Activated naive CD4-positive, alpha-beta T cell treated with anti-CD3 and anti-CD28 coated beads, Interleukin-2, amount 10 ng/mL, durations not matched to agents 5 hours and 36 hours (primary cell): ENCODE data around the gene EIF4B. TPM values are rescaled to one million over a fixed set of nuclear protein-coding genes. Genes with fewer than 3 reads are reported as not detected.

ENCODE experiments used
- microRNA-seq: library from miRNA; unstranded; fragments of <30 nt; microRNA quantifications from one replicate; pipeline ENCODE4 v1.2.0, GENCODE V29; 2022; ENCODE audit warnings: borderline microRNAs expressed, borderline replicate concordance
- total RNA-seq, 2 experiments: library from RNA; stranded (reverse); gene quantifications; one replicate each; pipeline ENCODE4 v1.2.3, GENCODE V29; 2021

EIF4B gene
- total RNA-seq, result 100 to 1,000 TPM; 551 to 607 TPM

DNA sequence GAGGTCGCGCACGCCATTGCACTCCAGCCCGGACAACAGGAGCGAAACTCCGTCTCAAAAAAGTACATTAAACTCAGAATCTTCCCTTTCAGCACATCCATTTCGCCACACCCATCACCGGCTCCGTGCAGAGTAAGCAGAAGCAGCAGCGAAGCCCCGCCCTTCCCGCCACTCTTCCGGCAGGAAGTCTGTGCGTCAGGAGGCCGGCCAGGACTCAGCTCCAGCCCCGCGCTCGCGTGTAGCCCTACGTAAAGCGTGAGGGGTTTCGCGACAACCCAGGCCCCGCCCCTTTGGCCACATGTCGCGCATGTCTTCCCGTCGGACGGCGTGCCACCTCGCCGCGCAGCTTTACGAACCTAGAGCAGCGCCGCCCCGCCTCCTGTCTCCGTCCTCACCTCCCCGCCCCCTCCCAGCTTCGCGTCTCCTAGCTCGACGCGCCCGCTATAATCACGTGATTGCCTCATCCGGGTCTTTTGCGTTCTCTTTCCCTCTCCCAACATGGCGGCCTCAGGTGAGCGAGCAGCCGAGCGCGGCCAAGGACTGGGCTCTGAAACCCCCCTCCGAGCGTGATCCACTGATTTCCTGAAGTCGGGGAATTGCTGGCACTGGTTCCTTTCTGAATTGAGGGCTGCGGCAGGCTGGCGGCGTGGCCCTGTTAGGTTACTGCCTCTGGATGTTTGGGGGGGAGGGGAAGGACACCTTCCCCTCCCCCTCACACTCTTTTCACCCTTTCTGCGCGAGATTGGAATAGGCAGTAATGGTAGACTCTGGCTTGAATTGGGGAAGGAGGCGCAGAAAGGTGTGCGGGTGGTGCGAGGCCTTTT is at the start of gene EIF4B:
TSS of gene EIF4B (plus strand) at position 471 of the 824 bp plus-strand sequence. CDS start at position 499, 28 bp downstream.

DNA sequence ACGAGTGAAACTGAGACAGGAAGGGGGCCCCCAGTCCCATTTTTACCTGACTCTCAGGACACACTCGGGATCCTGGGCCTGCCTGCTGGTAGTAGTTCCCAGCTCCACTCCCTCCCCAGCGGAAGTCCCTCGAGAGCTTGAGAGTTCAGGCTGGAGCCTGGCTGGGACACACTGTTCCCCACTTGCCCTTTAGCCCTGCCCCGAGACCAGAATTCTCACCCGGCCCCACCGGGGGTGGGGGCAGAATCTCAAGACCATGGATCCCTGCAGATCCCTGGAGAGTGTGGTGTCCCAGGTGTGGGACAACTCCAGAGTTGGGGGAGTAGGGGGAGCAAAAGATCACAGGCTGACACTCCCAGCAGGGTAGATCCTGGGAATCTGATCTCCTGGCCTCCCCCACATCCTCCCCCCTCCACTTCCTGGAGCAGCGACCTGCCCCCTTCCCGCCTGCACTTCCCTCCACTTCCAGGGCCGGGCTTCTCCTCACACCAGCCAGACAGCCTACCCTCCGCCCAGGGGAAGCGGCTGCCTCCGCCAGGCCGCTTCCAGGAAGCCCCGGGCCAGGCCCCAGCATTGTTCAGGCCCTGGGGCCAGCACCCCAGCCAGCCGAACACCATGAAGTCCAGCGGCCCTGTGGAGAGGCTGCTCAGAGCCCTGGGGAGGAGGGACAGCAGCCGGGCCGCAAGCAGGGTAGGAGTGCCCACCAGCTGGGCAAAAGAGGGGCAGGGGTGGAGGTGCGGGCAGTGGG is 43.5 kb downstream of the EIF4B start, which contains the start of gene TNS2:
TSS of gene TNS2 (plus strand) at position 495 of the 748 bp plus-strand sequence. CDS start at position 616, 121 bp downstream.

DNA sequence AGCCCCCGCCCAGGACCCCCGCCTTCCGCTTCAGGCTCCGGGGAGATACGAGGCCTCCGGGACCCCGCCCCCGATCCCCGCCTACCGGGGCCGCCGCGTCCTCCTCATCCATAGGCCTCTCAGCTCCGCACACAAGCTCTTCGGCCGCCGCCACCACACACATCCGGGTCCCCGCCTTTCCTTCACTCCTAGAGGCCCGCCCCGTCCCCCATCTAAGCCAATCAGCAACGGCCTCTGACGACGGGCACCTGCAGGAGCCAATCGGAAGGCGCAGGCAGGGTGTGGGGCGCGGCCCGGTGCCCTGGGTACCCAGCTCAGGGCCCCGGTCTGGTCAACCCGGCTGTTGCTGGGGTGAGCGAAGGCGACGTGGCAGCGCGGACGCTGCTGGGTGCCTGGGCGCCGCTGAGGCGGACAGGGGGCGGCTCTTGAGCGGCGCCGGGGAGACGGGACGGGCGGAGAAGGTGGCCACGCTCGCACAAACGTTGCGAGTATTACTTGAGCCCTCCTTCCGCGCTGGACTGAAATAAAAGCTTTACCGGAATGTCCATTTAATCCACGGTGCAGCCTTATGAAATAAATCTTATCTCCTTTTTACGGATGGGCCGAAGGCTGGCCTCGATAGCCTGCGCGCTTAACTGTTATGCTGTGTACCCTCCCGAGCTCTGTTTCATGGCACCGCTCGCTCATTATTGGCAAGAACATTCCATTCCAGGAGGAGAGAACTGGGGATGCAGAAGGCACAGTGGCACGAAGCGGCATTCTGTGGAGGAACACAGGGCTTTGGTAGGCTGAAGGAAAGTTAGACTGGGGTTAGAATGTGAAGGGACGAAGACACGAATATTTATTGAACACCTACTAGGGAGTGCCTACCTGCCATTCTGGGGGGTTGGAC is 73.2 kb downstream of the EIF4B start, which contains the start of gene SPRYD3:
TSS of gene SPRYD3 (minus strand) at position 165 of the 892 bp plus-strand sequence. CDS start at position 108, 57 bp downstream.

Small RNA genes within 50 kb of the gene (microRNA-seq; reads per million reads assigned to microRNA genes)
- gene MIR6757, result not detected

Other genes with a start within 250 kb of the EIF4B start
- not detected for gene KRT76, start 229.1 kb upstream of the EIF4B start, total RNA-seq
- gene KRT3, start 210.3 kb upstream of the EIF4B start, total RNA-seq, result not detected
- gene KRT4, start 192.3 kb upstream of the EIF4B start, total RNA-seq, result not detected
- not detected for gene KRT79, start 172.1 kb upstream of the EIF4B start, total RNA-seq
- gene KRT78, start 157.5 kb upstream of the EIF4B start, total RNA-seq, result not detected
- not detected for gene KRT8, start 101.4 kb upstream of the EIF4B start, total RNA-seq
- 1 to 10 TPM; 1.6 to 2.0 TPM for gene KRT18, start 57.3 kb upstream of the EIF4B start, total RNA-seq
- gene TNS2, start 43.6 kb downstream of the EIF4B start, total RNA-seq, result 1 to 10 TPM; 1.6 to 1.9 TPM
- 10 to 100 TPM; 24.3 to 25.5 TPM for gene SPRYD3, start 72.9 kb downstream of the EIF4B start, total RNA-seq
- under 1 TPM in 1 of 2 experiments, not detected in 1; 0.55 TPM for gene IGFBP6, start 91.2 kb downstream of the EIF4B start, total RNA-seq
- gene SOAT2, start 97.0 kb downstream of the EIF4B start, total RNA-seq, result under 1 TPM; 0.73 to 0.84 TPM
- 10 to 100 TPM; 50.3 to 50.4 TPM for gene ZNF740, start 174.3 kb downstream of the EIF4B start, total RNA-seq
- 10 to 100 TPM; 31.4 to 32.0 TPM for gene CSAD, start 174.5 kb downstream of the EIF4B start, total RNA-seq
- gene ITGB7, start 200.8 kb downstream of the EIF4B start, total RNA-seq, result 100 to 1,000 TPM; 480 to 487 TPM
- gene RARG, start 225.8 kb downstream of the EIF4B start, total RNA-seq, result 10 to 100 TPM; 38.5 to 39.9 TPM